Measurements from ENCODE around the gene RASA3. TPM values are rescaled to one million over a fixed set of nuclear protein-coding genes. Genes with fewer than 3 reads are reported as not detected.

Gene RASA3
- total RNA-seq, 4 donors from 2014 or later = 4.4 to 15.6 (median 8.5) TPM

- H3K36me3 ChIP-seq = no peaks in the 10 kb centered on the region
- in situ Hi-C loops (cut with MboI; ENCODE audit: low pct_ligation_motif_present in 1 of 4, low pct_unique_long_range_greater_than_20kb in 1 of 4, low sequenced_read_pairs in 3 of 4) = no loop called here
Measured at GRCh38 chr13:114001331-114002008, 131.0 kb downstream of the RASA3 start.

GRCh38 chr13:114000151-114001040 is 132.0 kb downstream of the RASA3 start:
- Histone ChIP-seq H3K36me3 (no peaks in the 10 kb centered on the region), H3K4me3 (no peak overlapping the region), H3K27me3 (no peaks in the 10 kb centered on the region), H3K27ac (no peak overlapping the region), H3K9me3 (no peaks in the 10 kb centered on the region), H3K4me1 (peaks cover 0 to 5% (median 1%) of the 10 kb centered on the region in 4 donors)
- TF ChIP-seq, protein P1, sequence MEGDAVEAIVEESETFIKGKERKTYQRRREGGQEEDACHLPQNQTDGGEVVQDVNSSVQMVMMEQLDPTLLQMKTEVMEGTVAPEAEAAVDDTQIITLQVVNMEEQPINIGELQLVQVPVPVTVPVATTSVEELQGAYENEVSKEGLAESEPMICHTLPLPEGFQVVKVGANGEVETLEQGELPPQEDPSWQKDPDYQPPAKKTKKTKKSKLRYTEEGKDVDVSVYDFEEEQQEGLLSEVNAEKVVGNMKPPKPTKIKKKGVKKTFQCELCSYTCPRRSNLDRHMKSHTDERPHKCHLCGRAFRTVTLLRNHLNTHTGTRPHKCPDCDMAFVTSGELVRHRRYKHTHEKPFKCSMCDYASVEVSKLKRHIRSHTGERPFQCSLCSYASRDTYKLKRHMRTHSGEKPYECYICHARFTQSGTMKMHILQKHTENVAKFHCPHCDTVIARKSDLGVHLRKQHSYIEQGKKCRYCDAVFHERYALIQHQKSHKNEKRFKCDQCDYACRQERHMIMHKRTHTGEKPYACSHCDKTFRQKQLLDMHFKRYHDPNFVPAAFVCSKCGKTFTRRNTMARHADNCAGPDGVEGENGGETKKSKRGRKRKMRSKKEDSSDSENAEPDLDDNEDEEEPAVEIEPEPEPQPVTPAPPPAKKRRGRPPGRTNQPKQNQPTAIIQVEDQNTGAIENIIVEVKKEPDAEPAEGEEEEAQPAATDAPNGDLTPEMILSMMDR (IDR thresholded peaks at IDR 0.05) = no peak
- TF ChIP-seq POLR2A (IDR thresholded peaks at IDR 0.05) = no peak
- no peak for TF ChIP-seq POLR2AphosphoS5 (IDR thresholded peaks at IDR 0.05)
- TF ChIP-seq EP300 (IDR thresholded peaks at IDR 0.05; ENCODE audit: low read depth) = no peak
- DNase-seq = no peak
- WGBS, 2 donors (ENCODE audit: low coverage in 1 of 2) = 95% methylated on average over 25 of the region's 26 CpGs; no CpG with 5 or more reads in 1 of the 2 donors
- in situ Hi-C loops (cut with MboI; ENCODE audit: low pct_ligation_motif_present in 1 of 4, low pct_unique_long_range_greater_than_20kb in 1 of 4, low sequenced_read_pairs in 3 of 4) = no loop called here
- intact Hi-C loops (cut with DNase I; ENCODE audit: low total_unique reads) = no loop called here

More at GRCh38 chr13:114001331-114002008, 131.0 kb downstream of the RASA3 start:
- Histone ChIP-seq H3K27ac (no peak overlapping the region), H3K4me3 (no peak overlapping the region), H3K27me3 (no peaks in the 10 kb centered on the region), H3K9me3 (no peaks in the 10 kb centered on the region), H3K4me1 (peaks cover 0 to 5% (median 1%) of the 10 kb centered on the region in 4 donors)
- WGBS, 2 donors (ENCODE audit: low coverage in 1 of 2) = 95% methylated on average over 37 of the region's 46 CpGs; no CpG with 5 or more reads in 1 of the 2 donors
- TF ChIP-seq EP300 (IDR thresholded peaks at IDR 0.05; ENCODE audit: low read depth) (no peak), POLR2AphosphoS5 (IDR thresholded peaks at IDR 0.05) (no peak), POLR2A (IDR thresholded peaks at IDR 0.05) (no peak)
- TF ChIP-seq, protein P1 (IDR thresholded peaks at IDR 0.05) = no peak
- DNase-seq = no peak
- intact Hi-C loops (cut with DNase I; ENCODE audit: low total_unique reads) = no loop called here

- in situ Hi-C loops (cut with MboI; ENCODE audit: low pct_ligation_motif_present in 1 of 4, low pct_unique_long_range_greater_than_20kb in 1 of 4, low sequenced_read_pairs in 3 of 4) (no loop called here), intact Hi-C loops (cut with DNase I; ENCODE audit: low total_unique reads) (no loop called here)
- Histone ChIP-seq H3K4me1 (peaks cover 0 to 5% (median 1%) of the 10 kb centered on the region in 4 donors), H3K27me3 (no peaks in the 10 kb centered on the region), H3K27ac (no peak overlapping the region), H3K36me3 (no peaks in the 10 kb centered on the region), H3K9me3 (no peaks in the 10 kb centered on the region), H3K4me3 (no peak overlapping the region)
- WGBS, 2 donors (ENCODE audit: low coverage in 1 of 2) = 83% methylated on average over 1 of the region's 10 CpGs; no CpG with 5 or more reads in 1 of the 2 donors
- DNase-seq = no peak
- no peak for TF ChIP-seq POLR2A (IDR thresholded peaks at IDR 0.05)
- TF ChIP-seq POLR2AphosphoS5 (IDR thresholded peaks at IDR 0.05) = no peak
- no peak for TF ChIP-seq EP300 (IDR thresholded peaks at IDR 0.05; ENCODE audit: low read depth)
- TF ChIP-seq, protein P1 (IDR thresholded peaks at IDR 0.05) = no peak
Measured at GRCh38 chr13:113999618-113999910, 132.9 kb downstream of the RASA3 start.

Measured in transverse colon (tissue), 4 donors.